ENCODE measurements around the gene UBE2O. TPM values are rescaled to one million over a fixed set of nuclear protein-coding genes. Genes with fewer than 3 reads are reported as not detected.

UBE2O gene
- total RNA-seq, 2 experiments from 2014 or later = 24.5 to 25.2 TPM

DNA sequence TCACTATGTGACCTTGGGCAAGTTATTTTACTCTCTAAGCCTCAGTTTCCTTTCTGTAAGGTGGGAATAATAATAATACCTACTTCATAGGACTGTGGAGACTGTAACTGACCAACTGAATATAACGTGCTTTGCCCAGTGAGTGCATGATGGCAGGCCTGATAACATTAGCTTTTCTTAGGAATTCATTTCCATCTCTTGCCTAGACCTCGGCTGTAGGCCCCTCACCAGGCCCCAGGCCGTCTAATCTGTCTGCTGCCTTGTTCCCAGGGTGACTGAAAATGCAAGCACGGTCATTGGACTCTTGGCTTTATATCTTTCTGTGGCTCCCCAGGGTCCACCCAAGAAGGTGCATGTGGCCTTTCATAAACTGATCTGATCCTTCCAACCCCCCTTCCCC lies 6.7 kb upstream of the UBE2O start:
- intact Hi-C loops (cut with micrococcal nuclease) = no loop called here
- Mint-ChIP-seq H3K27ac (no peak overlapping the region), H3K4me1 (ENCODE audit: low read depth) (no peaks in the 10 kb centered on the region), H3K27me3 (no peaks in the 10 kb centered on the region), H3K36me3 (no peaks in the 10 kb centered on the region), H3K4me3 (no peak overlapping the region), H3K9me3 (no peaks in the 10 kb centered on the region)
- POLR2A ChIA-PET = no interaction called here
- DNase-seq = no peak
- CTCF ChIA-PET = interaction anchor here (1.0 to 2.1 kb wide), 3 partner anchors 11 to 48 kb away, joined by 3 to 11 read pairs (median 6); no protein-coding TSS in a partner anchor

- intact Hi-C loops (cut with micrococcal nuclease) = loop anchor here (1.0 kb wide), 1 partner anchor 51 kb away; no protein-coding TSS in a partner anchor
- H3K36me3 Mint-ChIP-seq = no peaks in the 10 kb centered on the region
- POLR2A ChIA-PET = no interaction called here
- no peaks in the 10 kb centered on the region for H3K4me1 Mint-ChIP-seq (ENCODE audit: low read depth)
- no peak overlapping the region for H3K4me3 Mint-ChIP-seq
- no peak overlapping the region for H3K27ac Mint-ChIP-seq
- H3K9me3 Mint-ChIP-seq = no peaks in the 10 kb centered on the region
- H3K27me3 Mint-ChIP-seq = no peaks in the 10 kb centered on the region
- DNase-seq = peak; percentile 40
- CTCF ChIA-PET = interaction anchor here (0.9 to 2.3 kb wide), 8 partner anchors 8 to 222 kb away, joined by 3 to 11 read pairs (median 4); partner anchors contain the start of genes AANAT and PRPSAP1
These were observed 5.9 kb upstream of the UBE2O start for GRCh38 chr17:76458580-76459490.

- ChIA-PET CTCF (interaction anchor here (0.6 to 5.1 kb wide), 14 partner anchors 9 to 228 kb away, joined by 3 to 16 read pairs (median 5); partner anchors contain the start of genes AANAT, RHBDF2 and SPHK1), POLR2A (no interaction called here)
- intact Hi-C loops (cut with micrococcal nuclease) = loop anchor here (5.0 kb wide), 2 partner anchors 49 to 64 kb away; partner anchors contain the start of gene RHBDF2
- H3K4me1 Mint-ChIP-seq (ENCODE audit: low read depth) = peaks cover 27% of the 10 kb centered on the region
- DNase-seq = no peak
- H3K36me3 Mint-ChIP-seq = no peaks in the 10 kb centered on the region
- peak overlapping the region; percentile 83 for H3K4me3 Mint-ChIP-seq
- no peak overlapping the region for H3K27ac Mint-ChIP-seq
- no peaks in the 10 kb centered on the region for H3K27me3 Mint-ChIP-seq
- H3K9me3 Mint-ChIP-seq = no peaks in the 10 kb centered on the region
These were observed 435 bp upstream of the UBE2O start for GRCh38 chr17:76453431-76453743.

GRCh38 chr17:76452127-76452659 lies 759 bp downstream of the UBE2O start:
- peaks cover 39% of the 10 kb centered on the region for H3K4me1 Mint-ChIP-seq (ENCODE audit: low read depth)
- CTCF ChIA-PET = interaction anchor here (1.1 to 5.1 kb wide), 6 partner anchors 10 to 67 kb away, joined by 3 to 16 read pairs (median 6); partner anchors contain the start of genes AANAT and SPHK1
- intact Hi-C loops (cut with micrococcal nuclease) = loop anchor here (5.0 kb wide), 2 partner anchors 50 to 65 kb away; partner anchors contain the start of gene RHBDF2

GRCh38 chr17:76451506-76451905 lies 1.4 kb downstream of the UBE2O start:
- H3K27ac Mint-ChIP-seq = no peak overlapping the region
- H3K9me3 Mint-ChIP-seq = no peaks in the 10 kb centered on the region
- intact Hi-C loops (cut with micrococcal nuclease) = loop anchor here (5.0 kb wide), 2 partner anchors 51 to 66 kb away; partner anchors contain the start of gene RHBDF2
- DNase-seq = no peak
- H3K4me1 Mint-ChIP-seq (ENCODE audit: low read depth) = peaks cover 46% of the 10 kb centered on the region
- peak overlapping the region; percentile 83 for H3K4me3 Mint-ChIP-seq
- no peaks in the 10 kb centered on the region for H3K27me3 Mint-ChIP-seq
- ChIA-PET CTCF (interaction anchor here (2.2 to 5.1 kb wide), 3 partner anchors 16 to 67 kb away, joined by 8 to 16 read pairs (median 12); partner anchors contain the start of genes AANAT and SPHK1), POLR2A (no interaction called here)
- H3K36me3 Mint-ChIP-seq = no peaks in the 10 kb centered on the region

More at GRCh38 chr17:76452127-76452659, 759 bp downstream of the UBE2O start:
- no peak overlapping the region for H3K27ac Mint-ChIP-seq
- DNase-seq = peak; percentile 39
- POLR2A ChIA-PET = no interaction called here
- H3K4me3 Mint-ChIP-seq = peak overlapping the region; percentile 83
- no peaks in the 10 kb centered on the region for H3K27me3 Mint-ChIP-seq
- no peaks in the 10 kb centered on the region for H3K9me3 Mint-ChIP-seq
- H3K36me3 Mint-ChIP-seq = no peaks in the 10 kb centered on the region

DNA sequence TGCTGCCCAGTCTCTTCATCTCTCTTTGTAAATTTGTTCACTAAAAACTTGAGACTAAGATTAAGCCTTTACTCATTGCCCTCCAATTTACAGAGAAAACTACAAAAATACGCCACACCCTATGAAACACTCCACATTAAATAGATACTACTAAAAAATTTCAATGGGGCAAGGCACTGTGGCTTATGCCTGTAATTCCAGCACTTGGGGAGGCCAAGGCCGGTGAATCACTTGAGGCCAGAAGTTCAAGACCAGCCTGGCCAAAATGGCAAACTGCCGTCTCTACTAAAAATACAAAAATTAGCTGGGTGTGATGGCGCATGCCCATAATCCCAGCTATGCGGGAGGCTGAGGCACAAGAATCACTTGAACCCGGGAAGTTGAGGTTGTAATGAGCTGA lies 3.8 kb downstream of the UBE2O start:
- Mint-ChIP-seq H3K36me3 (no peaks in the 10 kb centered on the region), H3K4me3 (no peak overlapping the region)

GRCh38 chr17:76447931-76448652 lies 4.9 kb downstream of the UBE2O start:
- DNase-seq = peak; percentile 47
- intact Hi-C loops (cut with micrococcal nuclease) = loop anchor here (5.0 kb wide), 1 partner anchor 41 kb away; no protein-coding TSS in a partner anchor
- no peaks in the 10 kb centered on the region for H3K36me3 Mint-ChIP-seq
- H3K27ac Mint-ChIP-seq = no peak overlapping the region
- no peak overlapping the region for H3K4me3 Mint-ChIP-seq
- peaks cover 74% of the 10 kb centered on the region for H3K4me1 Mint-ChIP-seq (ENCODE audit: low read depth)
- ChIA-PET POLR2A (no interaction called here), CTCF (interaction anchor here (0.6 to 5.1 kb wide), 2 partner anchors 50 to 63 kb away, joined by 3 to 16 read pairs; no protein-coding TSS in a partner anchor)
- no peaks in the 10 kb centered on the region for H3K27me3 Mint-ChIP-seq
- H3K9me3 Mint-ChIP-seq = no peaks in the 10 kb centered on the region

More for the DNA sequence above, 3.8 kb downstream of the UBE2O start:
- Mint-ChIP-seq H3K27ac (no peak overlapping the region), H3K9me3 (no peaks in the 10 kb centered on the region), H3K4me1 (ENCODE audit: low read depth) (peaks cover 69% of the 10 kb centered on the region), H3K27me3 (no peaks in the 10 kb centered on the region)
- intact Hi-C loops (cut with micrococcal nuclease) = loop anchor here (5.0 kb wide), 1 partner anchor 42 kb away; no protein-coding TSS in a partner anchor
- ChIA-PET CTCF (interaction anchor here (0.8 to 5.1 kb wide), 4 partner anchors 51 to 304 kb away, joined by 3 to 16 read pairs (median 3); no protein-coding TSS in a partner anchor), POLR2A (no interaction called here)
- no peak for DNase-seq

- Mint-ChIP-seq H3K4me3 (no peak overlapping the region), H3K36me3 (no peaks in the 10 kb centered on the region), H3K4me1 (ENCODE audit: low read depth) (peaks cover 82% of the 10 kb centered on the region), H3K9me3 (no peaks in the 10 kb centered on the region), H3K27me3 (no peaks in the 10 kb centered on the region), H3K27ac (peak overlapping the region; percentile 43)
- DNase-seq = peak; percentile 24
- ChIA-PET POLR2A (no interaction called here), CTCF (interaction anchor here (1.0 kb wide), 1 partner anchor 11 kb away, joined by 3 read pairs; no protein-coding TSS in a partner anchor)
- intact Hi-C loops (cut with micrococcal nuclease) = loop anchor here (5.0 kb wide), 1 partner anchor 39 kb away; no protein-coding TSS in a partner anchor
These were observed 6.3 kb downstream of the UBE2O start for GRCh38 chr17:76446449-76447231.

- Mint-ChIP-seq H3K27me3 (no peaks in the 10 kb centered on the region), H3K36me3 (no peaks in the 10 kb centered on the region), H3K27ac (no peak overlapping the region), H3K4me3 (no peak overlapping the region), H3K9me3 (no peaks in the 10 kb centered on the region), H3K4me1 (ENCODE audit: low read depth) (peaks cover 80% of the 10 kb centered on the region)
- no peak for DNase-seq
- ChIA-PET CTCF (interaction anchor here (0.7 to 1.2 kb wide), 5 partner anchors 11 to 1157 kb away, joined by 3 read pairs; partner anchors contain the start of gene CDK3), POLR2A (interaction anchor here (0.7 kb wide), 1 partner anchor 12 kb away, joined by 3 read pairs; no protein-coding TSS in a partner anchor)
- intact Hi-C loops (cut with micrococcal nuclease) = loop anchor here (5.0 kb wide), 1 partner anchor 39 kb away; no protein-coding TSS in a partner anchor
These were observed 7.1 kb downstream of the UBE2O start for GRCh38 chr17:76445697-76446448.

Measured in activated CD4-positive, alpha-beta memory T cell treated with anti-CD3 and anti-CD28 coated beads for 36 hours (primary cell).